NCI-H1436 treated with DMSO at 0.1 percent for 48 hours (cell line): ENCODE results near the gene SGK2.

ENCODE experiments used
- DNase-seq: peaks from one replicate; lab custom pipeline; 2025; lab: John Stamatoyannopoulos, UW

Gene SGK2

GRCh38 chr20:43558412-43559146, at the start of gene SGK2:
Gene SGK2 (plus strand): TSS chr20:43559027. CDS start chr20:43566496, 7,469 bp downstream.
- DNase-seq, result no peak

- DNase-seq, result no peak
Observed at GRCh38 chr20:43511879-43512278, 46.9 kb upstream of the SGK2 start.

- DNase-seq, result no peak
Observed at GRCh38 chr20:43513372-43513930, 45.4 kb upstream of the SGK2 start.

GRCh38 chr20:43513931-43514647, 44.7 kb upstream of the SGK2 start:
- peak; percentile 87 for DNase-seq

GRCh38 chr20:43514648-43514999, 44.2 kb upstream of the SGK2 start:
- no peak for DNase-seq

- DNase-seq, result no peak
Observed at GRCh38 chr20:43515628-43516027, 43.2 kb upstream of the SGK2 start.

GRCh38 chr20:43516251-43516824, 42.5 kb upstream of the SGK2 start:
- no peak for DNase-seq

- no peak for DNase-seq
Observed at GRCh38 chr20:43520074-43520630, 38.7 kb upstream of the SGK2 start.

- no peak for DNase-seq
Observed at GRCh38 chr20:43525021-43525420, 33.8 kb upstream of the SGK2 start.

- DNase-seq, result no peak
Observed at GRCh38 chr20:43528258-43528875, 30.5 kb upstream of the SGK2 start.

GRCh38 chr20:43529051-43529450, 29.8 kb upstream of the SGK2 start:
- DNase-seq, result no peak

- no peak for DNase-seq
Observed at GRCh38 chr20:43529457-43530153, 29.2 kb upstream of the SGK2 start.

GRCh38 chr20:43530321-43531090, 28.3 kb upstream of the SGK2 start:
- no peak for DNase-seq

- DNase-seq, result no peak
Observed at GRCh38 chr20:43531091-43531443, 27.8 kb upstream of the SGK2 start.

- no peak for DNase-seq
Observed at GRCh38 chr20:43532416-43533055, 26.3 kb upstream of the SGK2 start.

GRCh38 chr20:43533060-43533459, 25.8 kb upstream of the SGK2 start:
- no peak for DNase-seq

GRCh38 chr20:43534016-43534415, 24.8 kb upstream of the SGK2 start:
- DNase-seq, result no peak

GRCh38 chr20:43534791-43535350, 24.0 kb upstream of the SGK2 start:
- no peak for DNase-seq

GRCh38 chr20:43535370-43536004, 23.3 kb upstream of the SGK2 start:
- DNase-seq, result no peak
